GM06990 (cell line): Measurements from ENCODE around the gene CUL5.

Experiments
- DNase-seq: peaks from one replicate; pipeline ENCODE4 v3.0.0-alpha.2; 2011; ENCODE audit not compliant: insufficient read length; ENCODE audit errors: extremely low read depth
- H3K27me3 ChIP-seq: replicated peaks from 2 replicates; pipeline ENCODE4 v1.6.0; 2011; ENCODE audit warnings: low read length; ENCODE audit not compliant: control insufficient read depth, insufficient read depth
- H3K36me3 ChIP-seq: 2 replicates; pipeline ENCODE4 v1.5.1; 2011; ENCODE audit warnings: low read length; ENCODE audit not compliant: control insufficient read depth, insufficient read depth
- H3K4me3 ChIP-seq: replicated peaks from 2 replicates; pipeline ENCODE4 v1.5.1; 2011; ENCODE audit warnings: low read depth, mild to moderate bottlenecking, control low read depth, low read length
- CTCF ChIP-seq: IDR thresholded peaks from 2 replicates; pipeline ENCODE4 v1.5.1; 2011; ENCODE audit warnings: low read length, control low read depth, mild to moderate bottlenecking, inconsistent platforms; ENCODE audit not compliant: insufficient read depth, poor library complexity, severe bottlenecking

CUL5 gene

GRCh38 chr11:108069947-108070346 lies 61.2 kb downstream of the CUL5 start:
- TF ChIP-seq CTCF, result no peak
- DNase-seq, result peak; percentile 10

GRCh38 chr11:108084811-108085210 lies 76.1 kb downstream of the CUL5 start:
- Histone ChIP-seq H3K27me3 (no peaks in the 10 kb centered on the region), H3K36me3 (peaks cover 9% of the 10 kb centered on the region), H3K4me3 (no peak overlapping the region)
- DNase-seq, result no peak
- TF ChIP-seq CTCF, result no peak

More at GRCh38 chr11:108069947-108070346, 61.2 kb downstream of the CUL5 start:
- Histone ChIP-seq H3K27me3 (no peaks in the 10 kb centered on the region), H3K4me3 (no peak overlapping the region), H3K36me3 (peaks cover 4% of the 10 kb centered on the region)

GRCh38 chr11:108085672-108086071 lies 77.0 kb downstream of the CUL5 start:
- DNase-seq, result no peak
- no peak for TF ChIP-seq CTCF
- Histone ChIP-seq H3K36me3 (peaks cover 7% of the 10 kb centered on the region), H3K4me3 (no peak overlapping the region), H3K27me3 (no peaks in the 10 kb centered on the region)

GRCh38 chr11:108092134-108092533 lies 83.4 kb downstream of the CUL5 start:
- H3K4me3 ChIP-seq, result no peak overlapping the region
- H3K27me3 ChIP-seq, result no peaks in the 10 kb centered on the region
- no peak for DNase-seq
- no peak for TF ChIP-seq CTCF
- H3K36me3 ChIP-seq, result no peaks in the 10 kb centered on the region; the same call in none of the 2 replicates

- no peak for DNase-seq
- Histone ChIP-seq H3K36me3 (no peaks in the 10 kb centered on the region; the same call in 1 of the 2 replicates), H3K27me3 (no peaks in the 10 kb centered on the region), H3K4me3 (no peak overlapping the region)
- no peak for TF ChIP-seq CTCF
Observed at GRCh38 chr11:108093128-108093904, 84.6 kb downstream of the CUL5 start.

GRCh38 chr11:108097179-108097578 lies 88.5 kb downstream of the CUL5 start:
- DNase-seq, result no peak
- no peak overlapping the region for H3K4me3 ChIP-seq
- no peak for TF ChIP-seq CTCF
- H3K27me3 ChIP-seq, result no peaks in the 10 kb centered on the region
- H3K36me3 ChIP-seq, result peaks cover 4% of the 10 kb centered on the region
